ENCODE data around the gene CCDC142.

Gene CCDC142

GRCh38 chr2:74514368-74515270 lies 31.8 kb upstream of the CCDC142 start, which contains the start of gene TLX2:
Gene TLX2 (plus strand): TSS chr2:74514450. CDS start chr2:74514807, 357 bp downstream.
- no peak for DNase-seq (ENCODE audit: low spot score)

- DNase-seq (ENCODE audit: low spot score) = no peak
Observed at GRCh38 chr2:74513605-74514367, 31.0 kb upstream of the CCDC142 start.

GRCh38 chr2:74512744-74513604 lies 30.2 kb upstream of the CCDC142 start:
- DNase-seq (ENCODE audit: low spot score) = no peak

- DNase-seq (ENCODE audit: low spot score) = no peak
Observed at GRCh38 chr2:74511104-74511989, 28.5 kb upstream of the CCDC142 start.

- DNase-seq (ENCODE audit: low spot score) = no peak
Observed at GRCh38 chr2:74510272-74510671, 27.5 kb upstream of the CCDC142 start.

GRCh38 chr2:74507926-74508520 lies 25.2 kb upstream of the CCDC142 start:
- peak; percentile 77 for DNase-seq (ENCODE audit: low spot score)

- DNase-seq (ENCODE audit: low spot score) = peak; percentile 98
Observed at GRCh38 chr2:74507145-74507925, 24.5 kb upstream of the CCDC142 start, which contains the start of gene PCGF1. Gene PCGF1 (minus strand): TSS chr2:74507695. CDS start chr2:74507668, 27 bp downstream.

GRCh38 chr2:74505448-74506246 lies 22.8 kb upstream of the CCDC142 start:
- no peak for DNase-seq (ENCODE audit: low spot score)

GRCh38 chr2:74504591-74504990 lies 21.8 kb upstream of the CCDC142 start:
- DNase-seq (ENCODE audit: low spot score) = no peak

GRCh38 chr2:74503506-74504475 lies 21.0 kb upstream of the CCDC142 start:
- DNase-seq (ENCODE audit: low spot score) = no peak

GRCh38 chr2:74502720-74503505 lies 20.1 kb upstream of the CCDC142 start:
- DNase-seq (ENCODE audit: low spot score) = peak; percentile 83

GRCh38 chr2:74502147-74502719 lies 19.4 kb upstream of the CCDC142 start:
- DNase-seq (ENCODE audit: low spot score) = no peak

GRCh38 chr2:74501335-74502071 lies 18.7 kb upstream of the CCDC142 start:
- DNase-seq (ENCODE audit: low spot score) = no peak

- no peak for DNase-seq (ENCODE audit: low spot score)
Observed at GRCh38 chr2:74500578-74500946, 17.8 kb upstream of the CCDC142 start.

- DNase-seq (ENCODE audit: low spot score) = no peak
Observed at GRCh38 chr2:74499940-74500577, 17.3 kb upstream of the CCDC142 start.
